ENCODE results near the gene C5orf46. TPM values are rescaled to one million over a fixed set of nuclear protein-coding genes. Genes with fewer than 3 reads are reported as not detected.

The C5orf46 gene
- polyA plus RNA-seq, 1 donor (not counting 4 experiments of a cell fraction or from before 2014, with no cell fraction given): 0.75 TPM

DNA sequence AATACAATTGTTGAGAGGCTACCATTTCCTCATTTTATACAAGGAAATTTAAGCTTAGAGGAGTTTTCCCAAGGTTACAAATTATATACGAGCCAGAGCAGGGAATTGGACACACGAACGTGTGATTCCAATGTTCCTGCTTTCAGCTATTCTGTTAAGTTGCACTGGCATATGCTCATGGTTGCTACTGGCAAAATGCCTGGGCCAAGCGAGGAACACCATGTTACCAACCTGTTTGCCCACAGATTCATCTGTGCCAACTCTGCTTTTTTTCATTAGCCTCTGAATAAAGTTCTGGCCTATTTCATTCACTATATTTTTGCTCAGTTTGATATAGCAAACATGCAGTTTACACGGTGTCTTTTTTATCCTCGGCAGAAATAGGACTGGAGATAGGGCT, 5.1 kb upstream of the C5orf46 start:
- dilution Hi-C loops (cut with MboI; ENCODE audit: extremely low pct_ligation_motif_present, low sequenced_read_pairs): no loop called here
- TF ChIP-seq, protein P1, sequence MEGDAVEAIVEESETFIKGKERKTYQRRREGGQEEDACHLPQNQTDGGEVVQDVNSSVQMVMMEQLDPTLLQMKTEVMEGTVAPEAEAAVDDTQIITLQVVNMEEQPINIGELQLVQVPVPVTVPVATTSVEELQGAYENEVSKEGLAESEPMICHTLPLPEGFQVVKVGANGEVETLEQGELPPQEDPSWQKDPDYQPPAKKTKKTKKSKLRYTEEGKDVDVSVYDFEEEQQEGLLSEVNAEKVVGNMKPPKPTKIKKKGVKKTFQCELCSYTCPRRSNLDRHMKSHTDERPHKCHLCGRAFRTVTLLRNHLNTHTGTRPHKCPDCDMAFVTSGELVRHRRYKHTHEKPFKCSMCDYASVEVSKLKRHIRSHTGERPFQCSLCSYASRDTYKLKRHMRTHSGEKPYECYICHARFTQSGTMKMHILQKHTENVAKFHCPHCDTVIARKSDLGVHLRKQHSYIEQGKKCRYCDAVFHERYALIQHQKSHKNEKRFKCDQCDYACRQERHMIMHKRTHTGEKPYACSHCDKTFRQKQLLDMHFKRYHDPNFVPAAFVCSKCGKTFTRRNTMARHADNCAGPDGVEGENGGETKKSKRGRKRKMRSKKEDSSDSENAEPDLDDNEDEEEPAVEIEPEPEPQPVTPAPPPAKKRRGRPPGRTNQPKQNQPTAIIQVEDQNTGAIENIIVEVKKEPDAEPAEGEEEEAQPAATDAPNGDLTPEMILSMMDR (optimal IDR thresholded peaks at IDR 0.05 in 1 of 3, IDR thresholded peaks at IDR 0.05 in 1 of 3, conservative IDR thresholded peaks at IDR 0.05 in 1 of 3; ENCODE audit: extremely low read depth in 1 of 3, insufficient read depth in 2 of 3, low read length in 3 of 3): no peak
- no peak for TF ChIP-seq EZH2 (IDR thresholded peaks at IDR 0.05; ENCODE audit: low read length)
- DNase-seq (ENCODE audit: low read depth, low spot score): no peak

DNA sequence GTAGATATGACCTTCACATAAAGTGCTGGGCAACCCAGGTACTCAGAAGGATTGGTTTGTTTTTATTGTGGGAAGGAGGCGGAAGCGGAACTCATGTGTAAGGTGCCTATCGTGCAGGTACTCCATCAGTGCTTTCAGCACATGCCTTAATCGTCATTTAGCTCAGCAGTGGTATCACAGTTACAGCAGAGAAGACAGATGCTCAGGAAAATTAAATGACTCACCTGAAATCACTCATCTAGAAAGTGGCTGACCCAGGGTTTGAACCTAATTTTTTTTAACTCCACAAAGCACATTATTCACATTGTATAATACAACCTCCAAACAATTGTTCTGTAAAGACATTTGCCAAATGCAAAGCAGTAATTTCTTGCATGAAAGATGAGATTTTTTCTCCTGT, 2.2 kb downstream of the C5orf46 start:
- FAIRE-seq (no peak), DNase-seq (ENCODE audit: low read depth, low spot score) (no peak)
- no peaks in the 10 kb centered on the region for H3K9me3 ChIP-seq (ENCODE audit: control insufficient read depth, low read depth, low read length)
- H3K79me2 ChIP-seq (ENCODE audit: control insufficient read depth, insufficient read depth, low read length): no peaks in the 10 kb centered on the region
- no peaks in the 10 kb centered on the region for H4K20me1 ChIP-seq (ENCODE audit: control insufficient read depth, extremely low read depth, insufficient read depth, low read length)
- H2AFZ ChIP-seq (ENCODE audit: control insufficient read depth, low read length): no peak overlapping the region
- H3K27me3 ChIP-seq (ENCODE audit: control insufficient read depth, extremely low read depth, insufficient read depth, low read length): no peaks in the 10 kb centered on the region
- no peak overlapping the region for H3K9ac ChIP-seq (ENCODE audit: control insufficient read depth, extremely low read depth, insufficient read depth, low read length)
- TF ChIP-seq, protein P1 (optimal IDR thresholded peaks at IDR 0.05 in 1 of 3, IDR thresholded peaks at IDR 0.05 in 1 of 3, conservative IDR thresholded peaks at IDR 0.05 in 1 of 3; ENCODE audit: extremely low read depth in 1 of 3, insufficient read depth in 2 of 3, low read length in 3 of 3): no peak
- no peak for TF ChIP-seq EZH2 (IDR thresholded peaks at IDR 0.05; ENCODE audit: low read length)
- dilution Hi-C loops (cut with MboI; ENCODE audit: extremely low pct_ligation_motif_present, low sequenced_read_pairs): no loop called here
- peaks cover 12% of the 10 kb centered on the region for H3K4me1 ChIP-seq (ENCODE audit: control insufficient read depth, extremely low read depth, insufficient read depth, low read length)
- no peaks in the 10 kb centered on the region for H3K9me1 ChIP-seq (ENCODE audit: control insufficient read depth, extremely low read depth, insufficient read depth, low read length)
- H3K36me3 ChIP-seq (ENCODE audit: control insufficient read depth in 2 of 2, extremely low read depth in 1 of 2, insufficient read depth in 2 of 2, low read length in 2 of 2): no peaks in the 10 kb centered on the region
- no peak overlapping the region for H3K27ac ChIP-seq (ENCODE audit: control insufficient read depth, insufficient read depth, low read length)
- no peak overlapping the region for H3K4me2 ChIP-seq (ENCODE audit: control insufficient read depth, extremely low read depth, insufficient read depth, low read depth, low read length)
- H3K4me3 ChIP-seq (ENCODE audit: control insufficient read depth in 2 of 3, extremely low read depth in 1 of 3, insufficient read depth in 2 of 3, low read depth in 1 of 3, low read length in 3 of 3): no peak overlapping the region

More for the DNA sequence above, 5.1 kb upstream of the C5orf46 start:
- no peaks in the 10 kb centered on the region for H4K20me1 ChIP-seq (ENCODE audit: control insufficient read depth, extremely low read depth, insufficient read depth, low read length)
- no peaks in the 10 kb centered on the region for H3K9me1 ChIP-seq (ENCODE audit: control insufficient read depth, extremely low read depth, insufficient read depth, low read length)
- no peak overlapping the region for H3K4me3 ChIP-seq (ENCODE audit: control insufficient read depth in 2 of 3, extremely low read depth in 1 of 3, insufficient read depth in 2 of 3, low read depth in 1 of 3, low read length in 3 of 3)
- no peak for FAIRE-seq
- H3K27me3 ChIP-seq (ENCODE audit: control insufficient read depth, extremely low read depth, insufficient read depth, low read length): no peaks in the 10 kb centered on the region
- peaks cover 6% of the 10 kb centered on the region for H3K4me1 ChIP-seq (ENCODE audit: control insufficient read depth, extremely low read depth, insufficient read depth, low read length)
- no peak overlapping the region for H3K4me2 ChIP-seq (ENCODE audit: control insufficient read depth, extremely low read depth, insufficient read depth, low read depth, low read length)
- H2AFZ ChIP-seq (ENCODE audit: control insufficient read depth, low read length): no peak overlapping the region
- H3K36me3 ChIP-seq (ENCODE audit: control insufficient read depth in 2 of 2, extremely low read depth in 1 of 2, insufficient read depth in 2 of 2, low read length in 2 of 2): no peaks in the 10 kb centered on the region
- H3K9ac ChIP-seq (ENCODE audit: control insufficient read depth, extremely low read depth, insufficient read depth, low read length): no peak overlapping the region
- no peak overlapping the region for H3K27ac ChIP-seq (ENCODE audit: control insufficient read depth, insufficient read depth, low read length)
- no peaks in the 10 kb centered on the region for H3K9me3 ChIP-seq (ENCODE audit: control insufficient read depth, low read depth, low read length)
- no peaks in the 10 kb centered on the region for H3K79me2 ChIP-seq (ENCODE audit: control insufficient read depth, insufficient read depth, low read length)

Measured in keratinocyte (primary cell).